GM19455 (cell line): Measurements from ENCODE around the gene KDM1A.

Source experiments
- ATAC-seq: cut with Tn5 transposase; IDR thresholded peaks from one replicate; pipeline ENCODE4 v1.9.1; 2021; ENCODE audit not compliant: unreplicated experiment

The KDM1A gene

DNA sequence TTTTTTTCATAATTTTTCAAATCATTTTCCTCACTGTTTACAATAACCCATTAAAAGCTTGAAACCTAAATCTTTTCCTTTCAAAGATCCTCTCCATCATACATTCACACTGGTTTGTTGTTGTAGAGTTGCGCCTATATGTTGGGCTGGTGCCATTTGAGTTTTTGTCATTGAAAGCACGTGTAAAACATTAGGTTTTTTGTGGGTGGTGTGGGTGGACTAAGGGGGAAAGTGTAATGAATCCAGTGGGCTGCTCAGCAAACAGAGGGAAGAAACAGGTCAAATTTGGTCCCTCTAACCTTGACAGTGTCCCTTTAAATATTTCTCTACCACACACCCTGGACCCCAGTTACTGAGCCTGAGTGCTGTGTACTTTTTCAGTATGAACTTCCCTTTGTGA, 46.8 kb downstream of the KDM1A start:
- no peak for ATAC-seq

DNA sequence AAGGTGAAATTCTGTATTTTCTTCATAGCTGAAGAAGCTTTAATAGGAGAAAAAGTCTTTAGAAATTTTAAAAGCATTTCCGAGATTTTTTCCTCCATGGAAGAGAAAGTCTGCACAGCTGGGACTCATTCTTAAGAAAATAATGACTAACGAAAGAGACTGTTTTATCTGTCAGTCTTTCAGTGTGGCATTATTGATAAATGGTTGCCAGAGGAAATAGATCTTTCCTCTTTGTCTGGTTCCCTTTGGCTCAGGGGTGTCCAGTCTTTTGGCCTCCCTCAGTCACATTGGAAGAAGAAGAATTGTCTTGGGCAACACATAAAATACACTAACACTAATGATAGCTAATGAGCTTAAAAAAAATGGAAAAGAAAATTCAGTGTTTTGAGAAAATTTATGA, 49.9 kb downstream of the KDM1A start:
- no peak for ATAC-seq

DNA sequence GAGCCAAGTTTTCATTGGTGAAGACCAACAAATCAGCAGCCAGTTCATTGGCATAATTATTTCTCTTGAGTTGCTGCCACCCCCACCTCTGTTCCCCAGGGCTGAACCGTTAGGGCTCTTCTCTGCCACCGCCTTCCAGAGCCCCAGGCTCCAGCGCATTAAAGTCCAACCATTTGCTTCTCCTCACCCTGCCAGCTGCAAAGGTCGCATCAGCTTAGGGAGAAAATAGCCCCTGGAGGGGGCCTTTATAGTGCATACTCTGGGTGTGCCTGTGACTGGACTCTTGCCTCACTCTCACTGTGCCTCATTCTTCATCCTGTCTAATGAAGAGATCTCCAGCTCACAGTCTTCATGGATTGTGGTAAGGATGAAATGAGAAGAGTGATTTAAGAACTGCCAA, 50.4 kb downstream of the KDM1A start:
- no peak for ATAC-seq

DNA sequence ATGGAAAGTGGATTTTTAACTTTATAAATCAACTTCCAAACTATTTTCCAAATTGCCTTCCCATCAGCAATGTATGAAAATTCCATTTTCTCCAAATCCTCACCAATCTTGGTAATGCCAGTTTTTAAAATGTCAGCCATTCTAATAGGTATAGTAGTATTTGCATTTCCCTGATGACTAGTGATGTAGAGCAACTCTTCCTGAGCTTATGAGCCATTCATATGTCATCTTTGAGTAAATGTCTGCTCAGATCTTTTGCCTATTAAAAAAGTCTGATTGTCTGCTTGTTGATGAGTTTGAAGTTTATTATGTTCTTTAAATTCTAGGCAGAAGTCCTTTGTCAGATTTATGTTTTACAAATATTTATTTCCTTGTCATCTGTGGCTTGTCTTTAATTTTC, 54.7 kb downstream of the KDM1A start:
- ATAC-seq = no peak

DNA sequence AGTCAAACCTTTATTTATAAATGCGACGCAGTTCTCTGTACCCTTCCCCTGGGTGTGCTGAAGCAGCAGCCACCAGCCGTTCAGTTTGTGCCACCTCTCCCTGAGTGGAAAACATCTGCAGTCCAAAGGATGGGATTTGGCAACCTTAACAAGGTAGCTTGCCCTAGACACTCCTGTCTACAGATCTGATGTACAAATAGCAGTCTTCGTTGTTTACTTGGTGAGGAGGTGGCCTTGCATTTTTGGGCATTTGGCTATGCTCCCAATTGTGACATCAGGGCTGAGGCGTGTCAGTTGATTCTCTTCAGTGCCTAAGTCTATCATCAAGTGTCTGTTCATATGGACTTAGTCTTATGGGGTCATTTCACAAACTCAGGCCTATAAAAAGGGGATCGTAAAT, 59.8 kb downstream of the KDM1A start:
- ATAC-seq = no peak

DNA sequence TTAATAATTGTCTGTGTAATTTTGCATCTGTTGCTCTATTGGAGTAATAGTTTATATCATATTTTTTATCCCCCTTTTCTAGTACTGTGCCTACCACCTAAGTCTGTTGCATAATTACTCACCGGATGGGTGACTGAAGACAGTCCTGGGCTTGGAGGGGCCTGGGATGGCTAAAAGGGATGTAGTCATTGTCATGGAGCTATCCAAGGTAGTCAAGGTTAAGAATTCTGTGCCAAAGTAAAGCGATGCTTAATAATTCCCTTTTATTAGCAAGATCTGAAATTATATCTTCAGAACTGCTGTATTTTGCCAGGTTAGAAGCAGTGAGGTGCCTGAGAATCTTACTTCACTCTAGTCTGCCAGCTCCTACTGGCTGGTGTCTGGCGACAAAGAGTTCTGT, 61.6 kb downstream of the KDM1A start:
- ATAC-seq = no peak

DNA sequence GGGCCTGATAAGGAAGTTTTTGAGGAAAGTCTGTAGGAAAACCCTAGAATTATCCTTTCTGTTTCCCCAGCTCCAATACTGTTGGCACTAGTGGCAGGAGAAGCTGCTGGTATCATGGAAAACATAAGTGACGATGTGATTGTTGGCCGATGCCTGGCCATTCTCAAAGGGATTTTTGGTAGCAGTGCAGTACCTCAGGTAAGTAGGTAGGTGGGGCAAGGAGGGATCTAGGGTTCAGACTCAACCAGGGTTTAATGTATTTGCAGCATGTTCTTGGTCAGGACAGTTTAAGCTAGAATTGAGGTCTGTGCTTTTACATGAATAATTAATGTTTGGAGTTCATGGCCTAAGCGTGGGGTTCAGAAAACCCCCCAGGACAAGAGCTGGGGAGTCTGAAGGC, 62.1 kb downstream of the KDM1A start:
- no peak for ATAC-seq

DNA sequence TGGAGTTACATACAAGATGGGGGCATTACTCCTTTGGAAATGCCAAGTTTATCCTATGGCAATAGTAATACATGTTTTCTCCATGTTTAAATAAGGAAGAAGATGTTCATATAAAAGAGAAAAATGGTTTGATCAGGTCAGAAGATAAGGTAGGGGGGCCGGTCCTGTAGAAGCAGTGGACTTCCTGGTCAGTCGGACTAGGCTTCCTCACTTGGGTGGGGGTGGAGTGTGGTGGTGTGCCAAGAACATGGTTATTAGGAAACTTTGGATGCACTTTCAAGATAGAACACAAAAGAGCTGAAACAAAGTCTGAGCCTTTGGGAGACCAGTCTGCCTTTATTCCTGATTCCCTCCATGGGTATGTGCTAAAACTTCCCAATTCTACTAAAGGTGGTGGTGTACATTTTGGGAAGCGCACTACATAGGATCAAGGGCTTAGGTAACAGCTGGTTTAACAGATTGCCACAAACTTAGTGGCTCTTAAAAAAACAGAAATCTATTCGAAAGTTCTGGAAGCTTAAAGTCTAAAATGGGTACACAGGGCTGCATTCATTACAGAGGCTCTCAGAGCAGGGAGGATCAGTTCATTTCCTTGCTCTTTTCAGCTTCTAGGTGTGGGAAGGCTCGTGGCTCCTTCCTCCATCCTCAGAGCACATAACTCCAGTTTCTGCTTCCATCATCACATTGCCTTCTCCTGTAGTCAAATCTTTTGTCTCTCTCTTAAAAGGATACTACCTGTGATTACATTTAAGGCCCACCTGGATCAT, 64.6 kb downstream of the KDM1A start:
- ATAC-seq = no peak

DNA sequence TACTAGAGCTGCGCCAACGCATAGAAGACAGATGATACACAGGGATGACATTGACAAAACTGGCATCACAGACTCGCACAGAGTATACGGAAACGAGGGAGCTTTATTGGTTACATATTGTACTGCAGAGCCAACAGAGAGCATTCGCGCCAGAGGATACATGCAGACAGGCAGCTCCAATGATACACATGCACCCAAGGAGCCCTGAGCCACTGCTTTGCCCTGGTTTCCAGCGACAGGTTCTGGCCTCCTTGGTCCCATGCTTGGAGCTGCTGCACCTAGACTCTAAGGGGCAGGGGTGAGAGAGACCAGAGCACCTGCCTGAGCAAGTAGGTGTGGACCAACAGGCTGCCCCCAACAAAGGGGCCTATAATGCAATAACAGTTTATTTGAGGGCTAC, 65.6 kb downstream of the KDM1A start:
- ATAC-seq = no peak

DNA sequence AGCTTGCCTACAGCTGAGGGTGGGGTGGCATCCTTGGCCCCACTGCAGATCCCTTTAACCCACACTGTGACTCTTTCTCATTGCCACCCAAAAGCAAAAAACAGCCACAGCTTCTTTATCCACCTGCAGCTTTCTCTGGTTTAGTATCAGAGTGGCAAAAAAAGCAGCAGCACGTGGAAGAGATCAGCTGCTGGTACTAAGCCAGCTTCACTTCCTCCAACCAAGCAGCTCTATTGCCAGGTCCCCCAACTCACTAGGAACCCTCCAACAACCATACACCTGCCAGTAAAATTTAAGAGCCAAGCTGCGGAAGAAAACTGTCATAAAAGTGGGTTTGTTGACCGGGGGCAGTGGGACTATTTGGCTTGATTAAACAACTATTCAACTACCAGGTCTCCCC, 66.4 kb downstream of the KDM1A start:
- ATAC-seq = no peak

DNA sequence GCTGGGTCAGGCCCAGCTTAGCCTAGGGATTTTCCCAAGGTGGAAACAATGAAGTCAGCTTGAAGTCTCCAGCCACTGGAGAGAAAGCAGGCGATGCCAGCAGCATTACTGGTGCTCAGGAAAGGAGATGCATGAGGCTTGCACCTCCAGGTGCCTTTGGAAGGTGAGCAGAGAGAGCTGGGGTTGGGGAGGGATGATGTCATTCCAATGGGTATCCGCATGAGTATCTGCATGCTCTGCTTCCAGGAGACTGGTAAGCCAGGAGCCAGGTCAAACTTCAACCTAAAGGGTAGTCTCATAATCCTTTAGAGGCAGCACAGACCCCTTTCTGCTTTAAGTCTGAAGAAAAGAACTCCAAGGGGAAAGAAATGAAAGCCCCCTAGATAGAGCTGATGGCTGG, 68.8 kb downstream of the KDM1A start:
- ATAC-seq = no peak

DNA sequence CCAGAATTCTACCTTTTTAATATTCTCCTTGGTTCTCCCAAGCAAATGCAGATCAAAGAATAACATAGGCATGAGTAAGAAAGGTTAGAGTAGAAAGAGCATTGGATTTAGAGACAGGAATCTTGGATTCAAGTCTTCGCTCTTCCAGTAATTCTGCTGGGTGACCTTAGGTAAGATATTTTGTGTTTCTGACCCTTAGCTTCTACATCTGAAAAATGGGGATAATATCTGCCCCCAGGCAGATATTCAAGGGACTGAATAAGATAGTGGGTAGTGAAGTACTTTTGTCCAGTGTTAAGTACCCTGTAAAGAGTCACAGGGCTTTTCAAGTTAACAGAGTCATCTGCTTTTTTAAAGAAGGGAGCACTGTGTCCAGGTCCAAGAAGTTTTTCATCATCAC, 70.8 kb downstream of the KDM1A start:
- ATAC-seq = no peak

DNA sequence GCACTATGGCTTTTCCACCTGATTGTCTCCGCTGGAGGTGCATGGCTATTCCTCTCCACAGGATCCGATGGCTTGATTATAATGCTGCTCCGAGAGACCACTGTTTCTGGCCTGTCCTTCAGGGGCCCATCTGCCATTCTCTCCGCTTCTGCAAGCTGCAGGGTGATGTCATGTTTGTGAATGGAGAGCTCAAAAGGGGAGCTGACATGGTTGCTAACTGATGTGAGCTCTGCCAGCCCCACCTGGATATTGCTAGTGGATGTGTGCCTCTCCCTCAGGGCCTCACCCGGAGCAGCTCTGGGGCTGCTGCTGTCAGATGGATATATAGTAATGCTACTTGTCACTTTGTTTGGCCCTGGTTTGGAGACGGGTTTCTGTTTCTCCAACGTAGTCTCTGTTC, 72.3 kb downstream of the KDM1A start:
- no peak for ATAC-seq

DNA sequence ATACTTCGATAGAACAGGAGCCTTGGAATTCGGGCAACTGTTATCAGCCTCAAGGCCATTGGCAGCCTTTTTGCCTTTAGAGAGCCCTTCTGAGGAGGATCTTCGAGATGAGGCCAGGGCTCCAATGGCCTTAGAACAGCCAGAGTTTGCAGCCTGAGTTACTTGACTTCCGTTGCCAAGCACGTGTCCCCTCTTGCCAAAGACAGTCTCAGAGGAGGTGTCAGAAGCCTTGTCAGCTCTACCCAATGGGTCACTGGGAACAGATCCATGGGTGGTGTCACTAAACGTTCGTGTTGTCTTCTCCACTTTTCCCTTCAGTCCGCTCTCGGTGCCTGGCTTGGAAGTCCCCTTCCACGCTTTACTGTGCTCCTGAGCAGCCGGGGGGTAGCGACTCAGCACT, 73.2 kb downstream of the KDM1A start:
- ATAC-seq = no peak

DNA sequence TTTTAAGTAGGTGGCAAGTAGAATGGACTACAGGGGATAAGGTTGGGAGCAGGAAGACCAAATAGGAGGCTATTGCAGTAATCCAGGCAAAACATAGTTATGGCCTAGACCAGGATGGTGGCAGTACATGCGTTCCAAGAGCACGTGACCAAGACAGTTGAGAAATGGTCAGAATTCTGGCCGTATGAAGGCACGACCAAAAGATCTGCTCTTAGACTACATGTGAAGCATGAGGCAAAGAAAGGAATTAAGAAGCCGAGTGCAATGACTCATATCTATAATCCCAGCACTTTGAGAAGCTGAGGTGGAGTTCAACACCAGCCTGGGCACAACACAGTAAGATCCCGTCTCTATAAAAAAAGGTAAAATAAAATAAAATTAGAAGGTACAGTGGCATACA, 78.0 kb downstream of the KDM1A start:
- no peak for ATAC-seq

DNA sequence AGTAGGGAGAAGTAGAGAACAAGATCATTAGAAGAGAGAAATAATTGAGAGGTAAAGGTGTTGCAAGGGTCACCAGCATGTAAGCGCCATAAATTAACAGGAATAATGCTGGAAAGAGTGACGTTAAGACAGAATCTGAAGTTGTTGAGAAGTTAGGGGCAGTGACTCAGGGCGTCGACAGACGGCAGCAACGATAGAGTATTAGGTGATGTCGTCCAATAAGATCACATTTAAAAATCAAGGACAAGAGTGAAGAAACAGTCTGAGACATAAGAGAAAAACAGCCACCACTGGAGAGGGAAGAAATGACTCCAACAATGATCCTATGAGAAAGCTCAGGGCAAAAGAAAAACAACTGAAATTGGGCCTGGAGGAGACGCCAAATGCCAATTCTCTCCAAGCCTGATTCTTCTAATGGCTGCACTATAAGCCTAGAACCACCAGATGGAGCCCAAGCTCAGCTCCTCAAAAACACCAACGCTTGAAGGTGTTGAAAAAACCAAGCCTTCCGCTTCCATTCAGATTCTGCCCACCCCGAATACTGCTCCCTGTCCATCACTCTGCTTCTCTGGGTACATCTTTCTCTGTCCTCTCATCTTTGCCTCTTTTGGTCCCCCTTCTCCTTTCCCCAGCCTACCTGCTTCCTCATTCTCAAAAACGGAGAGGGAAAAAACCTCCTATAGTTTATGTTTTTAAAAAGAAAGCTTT, 79.3 kb downstream of the KDM1A start:
- ATAC-seq = no peak

DNA sequence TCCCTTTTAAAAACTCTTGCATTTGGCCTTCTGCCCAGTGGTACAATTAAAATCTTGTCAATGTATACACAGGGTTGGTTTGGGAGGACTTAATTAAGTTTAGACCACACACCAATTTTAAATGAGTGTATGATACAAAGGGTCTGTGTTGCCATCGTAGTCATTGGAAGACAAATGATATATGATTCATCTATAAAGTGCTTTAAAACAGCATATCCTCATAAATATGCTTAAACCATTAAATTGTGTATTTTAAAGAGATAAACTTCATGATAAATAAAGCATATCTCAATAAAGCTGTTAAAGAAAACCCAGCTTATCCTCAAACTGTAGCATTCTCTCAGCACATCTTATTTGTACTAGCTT, 79.9 kb downstream of the KDM1A start:
- no peak for ATAC-seq

DNA sequence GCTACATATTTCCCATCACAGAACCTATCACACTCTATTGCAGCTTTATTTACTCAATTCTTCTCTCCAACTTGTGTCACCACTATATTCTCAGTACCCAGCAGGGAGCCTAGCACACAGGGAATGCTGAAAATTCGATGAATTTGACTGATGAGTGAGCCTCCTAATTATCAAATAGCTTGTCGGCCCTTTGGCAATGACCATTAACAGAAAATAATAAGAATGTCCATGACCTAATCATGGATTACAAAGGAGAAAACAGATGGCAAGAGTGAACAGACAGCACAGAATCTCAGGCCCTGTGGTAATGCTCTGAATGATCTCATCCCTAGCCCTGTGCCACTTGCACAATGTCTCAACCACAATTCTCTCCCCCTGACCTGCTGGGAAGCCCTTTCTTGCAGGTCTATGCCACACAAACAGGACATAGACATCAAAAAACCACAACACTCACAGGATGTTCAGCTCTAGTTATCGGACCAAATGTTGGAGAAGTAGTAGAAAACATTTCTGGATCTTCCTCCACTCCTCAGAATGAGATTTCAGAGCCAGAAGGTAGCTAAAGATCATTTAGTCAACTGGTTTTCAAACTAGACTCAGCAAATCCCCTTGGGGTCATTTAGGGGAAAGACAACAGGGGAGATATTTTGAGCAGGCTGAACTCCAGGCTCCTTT, 80.9 kb downstream of the KDM1A start:
- no peak for ATAC-seq

DNA sequence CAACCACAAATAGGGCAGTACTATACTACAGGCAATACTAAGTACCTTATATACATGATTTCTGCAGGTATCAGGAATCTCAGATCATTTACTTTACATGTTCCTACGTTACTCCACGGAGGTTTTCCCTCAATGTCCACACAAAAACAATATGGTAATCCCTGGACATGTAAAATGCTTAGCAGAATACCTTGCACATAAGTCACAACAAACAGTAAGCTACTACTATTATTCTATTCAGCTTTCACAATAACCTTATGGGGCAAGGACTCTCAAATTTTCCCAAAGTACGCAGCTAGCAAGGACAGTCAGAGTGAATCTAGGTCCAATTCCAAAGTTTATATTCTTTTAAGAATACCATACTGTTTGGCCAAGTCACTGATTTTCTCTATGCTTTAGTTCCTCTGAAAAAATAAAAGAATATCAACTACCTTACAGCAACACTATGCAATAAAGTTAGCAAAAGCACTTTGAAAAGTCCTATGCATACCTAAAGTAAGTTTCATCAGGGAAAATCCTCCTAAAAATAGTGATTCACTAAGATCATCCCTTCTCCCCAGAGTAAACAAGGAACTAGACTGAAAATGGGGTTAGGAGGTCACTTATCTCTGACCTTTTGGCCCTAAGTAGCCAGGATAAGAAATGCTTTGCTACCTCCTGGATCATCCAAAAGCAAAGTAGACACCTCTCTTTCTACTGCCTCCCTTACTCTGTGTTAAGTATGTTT, 82.0 kb downstream of the KDM1A start:
- ATAC-seq = no peak

DNA sequence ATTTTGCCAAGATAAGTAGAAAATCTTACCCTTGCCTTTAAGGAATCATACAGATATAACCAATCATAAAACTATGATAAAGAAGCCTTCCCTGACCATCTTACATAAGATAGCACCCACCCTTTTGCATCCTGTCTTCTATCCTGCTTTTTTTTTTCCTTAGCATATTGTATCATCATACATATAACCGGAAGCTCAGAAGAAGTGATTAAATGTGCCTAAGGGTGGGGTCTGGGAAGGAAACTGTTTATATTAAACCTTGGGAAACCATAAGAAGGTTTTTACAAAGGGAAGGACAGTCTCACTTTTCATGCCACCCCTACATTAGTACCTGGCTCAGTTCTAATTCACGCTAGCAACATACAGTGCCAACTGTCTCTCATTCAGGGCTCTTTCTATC, 82.6 kb downstream of the KDM1A start:
- ATAC-seq = no peak

DNA sequence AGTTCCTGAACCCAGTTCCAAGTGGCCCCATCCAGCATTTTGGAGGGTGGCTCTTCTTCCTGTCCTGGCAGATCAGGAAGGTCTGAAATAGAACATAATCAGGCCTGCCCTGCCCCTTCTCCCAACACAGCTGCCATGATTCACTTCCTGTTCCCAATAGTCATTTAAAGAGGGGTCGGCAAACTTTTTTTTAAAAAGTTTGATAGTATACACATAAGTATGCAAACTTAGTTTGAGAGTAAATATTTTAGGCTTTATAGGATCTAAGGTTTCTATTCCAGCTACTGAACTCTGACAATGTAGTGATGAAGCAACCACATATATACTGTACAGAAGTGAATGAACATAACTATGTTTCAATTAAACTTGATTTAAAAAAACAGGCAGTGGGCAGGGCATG, 83.0 kb downstream of the KDM1A start:
- ATAC-seq = no peak
